Endodermal cell (in vitro differentiated cells): ENCODE results near the gene CCDC87. TPM values are rescaled to one million over a fixed set of nuclear protein-coding genes. Genes with fewer than 3 reads are reported as not detected.

Source experiments
- DNase-seq: peaks from one replicate; pipeline ENCODE4 v3.0.0-alpha.2; 2017
- H3K27ac ChIP-seq: 2 replicates; pipeline ENCODE4 v1.5.1; 2013; ENCODE audit warnings: mild to moderate bottlenecking, low read depth, low read length, moderate library complexity
- H3K27me3 ChIP-seq: 2 replicates; pipeline ENCODE4 v1.6.1; 2013; ENCODE audit warnings: mild to moderate bottlenecking, low read length, moderate library complexity; ENCODE audit not compliant: insufficient read depth, control insufficient read depth, poor library complexity, severe bottlenecking
- H3K36me3 ChIP-seq: 2 replicates; pipeline ENCODE4 v1.7.0; 2013; ENCODE audit warnings: mild to moderate bottlenecking, low read length, moderate library complexity; ENCODE audit not compliant: control insufficient read depth, insufficient read depth
- H3K4me1 ChIP-seq: one replicate; pipeline ENCODE4 v1.7.0; 2013; ENCODE audit warnings: low read length; ENCODE audit not compliant: control insufficient read depth, insufficient read depth
- H3K4me3 ChIP-seq: 2 replicates; pipeline ENCODE4 v1.5.1; 2013; ENCODE audit warnings: mild to moderate bottlenecking, low read length, moderate library complexity
- H3K9ac ChIP-seq: 2 replicates; pipeline ENCODE4 v1.6.1; 2013; ENCODE audit warnings: mild to moderate bottlenecking, low read length, moderate library complexity; ENCODE audit not compliant: poor library complexity, severe bottlenecking; ENCODE audit errors: extremely low read depth
- H3K9me3 ChIP-seq: 2 replicates; pipeline ENCODE4 v1.6.1; 2013; ENCODE audit warnings: mild to moderate bottlenecking, low read length, moderate library complexity; ENCODE audit not compliant: control insufficient read depth
- H3K27ac Mint-ChIP-seq: 2 replicates; pipeline ENCODE4 v1.8.0; 2020; ENCODE audit warnings: mixed read lengths
- H3K27me3 Mint-ChIP-seq: 2 replicates; pipeline ENCODE4 v1.8.0; 2021; ENCODE audit warnings: mild to moderate bottlenecking, mixed read lengths; ENCODE audit not compliant: insufficient read depth
- H3K36me3 Mint-ChIP-seq: 2 replicates; pipeline ENCODE4 v1.8.0; 2020; ENCODE audit warnings: low read depth, mixed read lengths
- H3K4me1 Mint-ChIP-seq: 2 replicates; pipeline ENCODE4 v1.8.0; 2020; ENCODE audit warnings: mixed read lengths
- H3K4me3 Mint-ChIP-seq: 2 replicates; pipeline ENCODE4 v1.8.0; 2020; ENCODE audit warnings: mild to moderate bottlenecking, moderate library complexity, mixed read lengths
- H3K9me3 Mint-ChIP-seq: 2 replicates; pipeline ENCODE4 v1.8.0; 2020; ENCODE audit warnings: mild to moderate bottlenecking, mixed read lengths
- CTCF ChIP-seq: fragments of 200-600 bp; sonication (generic); conservative IDR thresholded peaks from 2 replicates; pipeline ENCODE4 v1.5.0; 2021; ENCODE audit warnings: antibody characterized with exemption, mild to moderate bottlenecking
- WGBS, 2 experiments: methylation state at CpG; one replicate each; pipeline versions ENCODE4 v1.1.5 to v1.1.7; 2013; ENCODE audit warnings: missing lambda C conversion rate in 2 of 2, mixed read lengths in 1 of 2; ENCODE audit not compliant: insufficient coverage in 1 of 2, insufficient read length in 1 of 2; 5-methylcytosine and 5-hydroxymethylcytosine counted together
- total RNA-seq, 2 donors: library from RNA; stranded (reverse); fragmentation: NEBNext Ultra II Directional in 1 of 2; extraction: Animal tissue kit (Norgen Biotek cat#: 25700) in 1 of 2; gene quantifications; 2 replicates in 1 of 2; 3 replicates in 1 of 2; pipeline ENCODE4 v1.2.1, GENCODE V29; 2021

CCDC87 gene
- total RNA-seq, 2 donors from 2014 or later = 0.84 to 1.5 TPM

DNA sequence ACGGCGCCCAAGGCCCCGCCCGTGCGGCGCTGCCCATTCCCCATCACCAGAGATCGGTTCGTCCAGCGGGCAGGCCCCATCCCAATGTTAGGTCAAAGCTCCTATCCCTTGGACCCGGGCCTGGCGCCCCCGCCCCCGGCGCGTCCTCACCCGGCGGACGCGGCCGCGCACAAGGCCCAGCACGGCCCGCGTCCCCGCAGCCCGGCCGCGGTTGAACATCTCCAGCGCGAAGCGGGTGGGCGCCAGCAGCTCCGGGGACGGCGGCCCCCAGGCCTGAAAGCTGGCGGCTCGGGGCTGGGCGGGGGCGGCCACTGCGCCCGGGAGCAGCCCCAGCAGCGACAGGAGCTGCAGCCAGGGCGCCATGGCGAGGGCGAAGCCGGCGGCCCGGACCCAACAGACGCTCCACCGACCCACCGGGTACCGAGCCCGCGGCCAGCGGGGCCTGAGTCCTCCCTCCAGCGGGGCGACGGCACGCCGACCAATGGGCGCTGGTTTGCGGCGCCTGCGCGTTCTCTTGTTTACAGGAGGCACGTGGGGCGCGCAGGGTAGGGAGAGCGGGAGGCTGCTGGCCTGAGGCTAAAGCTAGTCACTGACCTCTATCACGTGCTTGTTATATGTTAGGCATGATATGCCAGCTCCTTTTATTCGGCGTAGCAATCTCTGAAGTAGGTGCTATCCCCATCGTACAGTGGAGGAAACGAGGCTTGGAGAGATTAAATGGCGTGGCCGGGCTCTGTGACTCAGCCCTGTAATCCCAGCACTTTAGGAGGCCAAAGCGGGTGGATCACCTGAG lies 24.5 kb downstream of the CCDC87 start, which contains the start of gene CTSF:
CTSF (minus strand) TSS at position 483 of the 793 bp plus-strand sequence; CDS start at position 363, 120 bp downstream.
- no peak within 1 kb of the TSS for H3K27ac ChIP-seq
- Mint-ChIP-seq H3K9me3 (peaks cover 29% of the 10 kb centered on the region), H3K36me3 (no peaks in the 10 kb centered on the region), H3K27ac (no peak within 1 kb of the TSS), H3K27me3 (peaks cover 4% of the 10 kb centered on the region), H3K4me1 (peaks cover 13% of the 10 kb centered on the region), H3K4me3 (no peak within 1 kb of the TSS)
- no peak within 1 kb of the TSS for H3K9ac ChIP-seq
- H3K4me3 ChIP-seq = no peak within 1 kb of the TSS
- H3K27me3 ChIP-seq = no peaks in the 10 kb centered on the region
- H3K4me1 ChIP-seq = peaks cover 6% of the 10 kb centered on the region
- H3K9me3 ChIP-seq = peaks cover 19% of the 10 kb centered on the region
- no peaks in the 10 kb centered on the region for H3K36me3 ChIP-seq
- 77 to 82% methylated on average over 65 to 77 of the region's 77 CpGs for WGBS, 2 experiments
- DNase-seq = peak; percentile 70
- TF ChIP-seq CTCF = no peak

DNA sequence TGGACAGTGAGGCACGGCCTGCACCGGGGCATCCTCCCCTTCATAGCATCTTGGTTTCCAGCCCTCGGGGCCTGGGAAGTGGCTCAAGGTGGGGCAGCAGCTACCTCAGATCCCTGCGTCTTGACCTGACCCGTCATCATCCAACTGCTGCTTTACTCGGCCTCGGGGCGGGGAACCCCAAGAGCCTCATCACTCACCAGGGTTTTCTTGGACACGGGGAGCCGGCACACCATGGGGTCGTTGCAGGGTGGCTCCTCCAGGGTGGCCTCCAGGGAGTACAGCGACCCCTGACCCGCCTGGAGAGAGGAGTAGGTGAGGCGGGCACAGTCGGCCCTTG lies 25.1 kb downstream of the CCDC87 start:
- no peak overlapping the region for H3K9ac ChIP-seq
- WGBS, 2 experiments = 87 to 91% methylated on average over 12 to 15 of the region's 15 CpGs
- no peak overlapping the region for H3K4me3 Mint-ChIP-seq

DNA sequence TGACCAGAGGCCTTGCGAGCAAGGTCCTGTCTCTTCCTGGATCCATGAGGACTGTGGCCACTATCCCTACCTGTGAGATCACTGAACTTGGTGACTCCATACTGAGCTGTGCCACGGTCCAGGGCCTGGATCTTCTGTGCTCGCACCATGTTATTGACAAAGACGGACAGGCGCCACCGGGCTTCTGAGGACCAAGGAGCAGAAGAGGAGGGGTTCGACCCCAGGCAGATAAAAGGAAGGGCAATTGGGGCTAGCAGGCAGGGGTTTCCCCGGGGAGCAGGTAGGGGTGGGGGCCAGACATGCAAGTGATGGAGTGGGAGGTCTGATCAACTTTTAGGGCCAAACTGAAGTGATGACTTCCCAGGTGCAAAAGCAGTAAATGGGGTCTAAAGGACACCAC lies 26.6 kb downstream of the CCDC87 start:
- no peak for TF ChIP-seq CTCF

More for the DNA sequence above, 25.1 kb downstream of the CCDC87 start:
- no peak for DNase-seq
- peaks cover 4% of the 10 kb centered on the region for H3K27me3 Mint-ChIP-seq
- H3K9me3 ChIP-seq = peaks cover 13% of the 10 kb centered on the region
- no peaks in the 10 kb centered on the region for H3K36me3 ChIP-seq
- H3K4me1 Mint-ChIP-seq = peaks cover 13% of the 10 kb centered on the region
- H3K27ac ChIP-seq = no peak overlapping the region
- no peaks in the 10 kb centered on the region for H3K27me3 ChIP-seq
- no peaks in the 10 kb centered on the region for H3K36me3 Mint-ChIP-seq
- peaks cover 23% of the 10 kb centered on the region for H3K9me3 Mint-ChIP-seq
- peaks cover 6% of the 10 kb centered on the region for H3K4me1 ChIP-seq
- TF ChIP-seq CTCF = no peak
- no peak overlapping the region for H3K27ac Mint-ChIP-seq
- H3K4me3 ChIP-seq = no peak overlapping the region

More for the DNA sequence above, 26.6 kb downstream of the CCDC87 start:
- Mint-ChIP-seq H3K36me3 (no peaks in the 10 kb centered on the region), H3K27ac (no peak overlapping the region), H3K4me3 (no peak overlapping the region), H3K9me3 (peaks cover 9% of the 10 kb centered on the region), H3K4me1 (peaks cover 13% of the 10 kb centered on the region), H3K27me3 (peaks cover 4% of the 10 kb centered on the region)
- no peaks in the 10 kb centered on the region for H3K27me3 ChIP-seq
- H3K36me3 ChIP-seq = no peaks in the 10 kb centered on the region
- DNase-seq = no peak
- H3K9me3 ChIP-seq = peaks cover 7% of the 10 kb centered on the region
- WGBS, 2 experiments = 94 to 95% methylated on average over 5 to 8 of the region's 8 CpGs
- H3K27ac ChIP-seq = no peak overlapping the region
- no peak overlapping the region for H3K9ac ChIP-seq
- H3K4me3 ChIP-seq = no peak overlapping the region
- H3K4me1 ChIP-seq = peaks cover 6% of the 10 kb centered on the region
